Naive B cell (primary cell): ENCODE data around the gene CCDC85C. TPM values are rescaled to one million over a fixed set of nuclear protein-coding genes. Genes with fewer than 3 reads are reported as not detected.

Source experiments
- ATAC-seq, 2 donors: fragments of 150-1000 bp; cut with Tn5 transposase; 2 replicates each; pipeline ENCODE4 v1.10.0; 2021; ENCODE audit warnings: low read depth in 2 of 2, mild to moderate bottlenecking in 2 of 2, moderate library complexity in 2 of 2
- DNase-seq: peaks from one replicate; pipeline ENCODE4 v3.0.0; 2022
- H3K27ac Mint-ChIP-seq, 6 donors: one replicate each; pipeline ENCODE4 v1.8.0; 2020 to 2022; ENCODE audit warnings: mild to moderate bottlenecking in 6 of 6, mixed read lengths in 6 of 6, moderate library complexity in 5 of 6, inconsistent platforms in 2 of 6
- H3K27me3 Mint-ChIP-seq, 3 donors: one replicate each; pipeline ENCODE4 v1.8.0; 2021 to 2022; ENCODE audit warnings: mixed read lengths in 3 of 3, mild to moderate bottlenecking in 1 of 3
- H3K36me3 Mint-ChIP-seq, 2 donors: one replicate each; pipeline ENCODE4 v1.8.0; 2020 to 2022; ENCODE audit warnings: mixed read lengths in 2 of 2, inconsistent platforms in 1 of 2, mild to moderate bottlenecking in 1 of 2
- H3K4me1 Mint-ChIP-seq, 3 donors: one replicate each; pipeline ENCODE4 v1.8.0; 2020 to 2022; ENCODE audit warnings: mixed read lengths in 3 of 3, inconsistent platforms in 1 of 3, mild to moderate bottlenecking in 1 of 3, moderate library complexity in 1 of 3
- H3K4me3 Mint-ChIP-seq, 8 donors: one replicate each; pipeline ENCODE4 v1.8.0; 2020 to 2022; ENCODE audit warnings: mild to moderate bottlenecking in 8 of 8, mixed read lengths in 8 of 8, moderate library complexity in 8 of 8, inconsistent platforms in 2 of 8
- H3K9me3 Mint-ChIP-seq, 7 donors: one replicate each; pipeline ENCODE4 v1.8.0; 2020 to 2022; ENCODE audit warnings: mixed read lengths in 7 of 7, mild to moderate bottlenecking in 5 of 7, inconsistent platforms in 2 of 7, moderate library complexity in 1 of 7
- polyA plus RNA-seq, 6 donors: library from polyadenylated mRNA; unstranded; fragments of 300-500 nt; fragmentation: Illumina TruSeq; gene quantifications; one replicate each; pipeline ENCODE4 v1.2.3, GENCODE V29; 2021; ENCODE audit warnings: low read depth in 6 of 6

Gene CCDC85C
- polyA plus RNA-seq, 6 donors from 2014 or later = 0.05 to 0.28 (median 0.24) TPM

GRCh38 chr14:99479160-99479905 is 124.7 kb downstream of the CCDC85C start:
- DNase-seq (no peak), ATAC-seq (no peak)
- Mint-ChIP-seq H3K27ac (peak overlapping the region in 3 of 6 donors; percentile 89 to 95 (median 94)), H3K36me3 (no peaks in the 10 kb centered on the region), H3K27me3 (no peaks in the 10 kb centered on the region), H3K4me3 (peak overlapping the region; percentile 92 to 98 (median 96)), H3K9me3 (no peaks in the 10 kb centered on the region), H3K4me1 (peaks cover 43 to 55% (median 44%) of the 10 kb centered on the region in 3 donors)

DNA sequence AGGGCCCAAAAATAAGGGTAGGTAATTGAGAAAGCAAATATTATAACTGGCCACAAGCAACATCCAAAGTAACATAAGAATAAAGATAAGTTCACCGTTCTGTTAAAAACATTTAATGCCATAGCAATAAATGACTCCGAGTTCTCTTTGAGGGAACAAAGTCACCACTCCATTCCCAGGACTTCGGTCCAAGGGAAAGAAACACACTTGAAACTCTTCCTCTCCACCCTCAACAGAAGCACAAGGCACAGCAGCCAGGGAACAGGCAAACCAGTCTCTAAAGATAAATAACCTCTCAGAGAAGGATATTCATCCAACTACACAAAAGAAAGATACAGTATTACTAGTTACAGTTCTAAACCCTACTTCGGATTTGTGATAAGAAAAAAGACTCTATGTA is 125.9 kb downstream of the CCDC85C start:
- DNase-seq = no peak
- H3K27ac Mint-ChIP-seq = peak overlapping the region in 1 of 6 donors; percentile 89
- no peaks in the 10 kb centered on the region for H3K9me3 Mint-ChIP-seq
- peak overlapping the region in 2 of 8 donors; percentile 96 for H3K4me3 Mint-ChIP-seq
- no peaks in the 10 kb centered on the region for H3K27me3 Mint-ChIP-seq
- ATAC-seq = no peak
- H3K4me1 Mint-ChIP-seq = peaks cover 34 to 48% (median 37%) of the 10 kb centered on the region in 3 donors
- no peaks in the 10 kb centered on the region for H3K36me3 Mint-ChIP-seq

- Mint-ChIP-seq H3K4me3 (no peak overlapping the region), H3K36me3 (no peaks in the 10 kb centered on the region), H3K4me1 (peaks cover 29 to 37% (median 30%) of the 10 kb centered on the region in 3 donors), H3K9me3 (no peaks in the 10 kb centered on the region), H3K27ac (no peak overlapping the region), H3K27me3 (no peaks in the 10 kb centered on the region)
- ATAC-seq = no peak
- no peak for DNase-seq
Measured at GRCh38 chr14:99476864-99477263, 127.1 kb downstream of the CCDC85C start.

- Mint-ChIP-seq H3K4me3 (peak overlapping the region in 1 of 8 donors; percentile 27), H3K36me3 (no peaks in the 10 kb centered on the region), H3K9me3 (no peaks in the 10 kb centered on the region), H3K27me3 (no peaks in the 10 kb centered on the region), H3K27ac (no peak overlapping the region), H3K4me1 (peaks cover 27 to 38% (median 33%) of the 10 kb centered on the region in 3 donors)
- ATAC-seq (no peak), DNase-seq (no peak)
Measured at GRCh38 chr14:99475660-99476059, 128.3 kb downstream of the CCDC85C start.

- peaks cover 32 to 39% (median 38%) of the 10 kb centered on the region in 3 donors for H3K4me1 Mint-ChIP-seq
- H3K4me3 Mint-ChIP-seq = peak overlapping the region in 1 of 8 donors; percentile 27
- no peaks in the 10 kb centered on the region for H3K36me3 Mint-ChIP-seq
- H3K9me3 Mint-ChIP-seq = no peaks in the 10 kb centered on the region
- H3K27ac Mint-ChIP-seq = no peak overlapping the region
- DNase-seq = no peak
- ATAC-seq = no peak
- H3K27me3 Mint-ChIP-seq = no peaks in the 10 kb centered on the region
Measured at GRCh38 chr14:99475179-99475578, 128.8 kb downstream of the CCDC85C start.

DNA sequence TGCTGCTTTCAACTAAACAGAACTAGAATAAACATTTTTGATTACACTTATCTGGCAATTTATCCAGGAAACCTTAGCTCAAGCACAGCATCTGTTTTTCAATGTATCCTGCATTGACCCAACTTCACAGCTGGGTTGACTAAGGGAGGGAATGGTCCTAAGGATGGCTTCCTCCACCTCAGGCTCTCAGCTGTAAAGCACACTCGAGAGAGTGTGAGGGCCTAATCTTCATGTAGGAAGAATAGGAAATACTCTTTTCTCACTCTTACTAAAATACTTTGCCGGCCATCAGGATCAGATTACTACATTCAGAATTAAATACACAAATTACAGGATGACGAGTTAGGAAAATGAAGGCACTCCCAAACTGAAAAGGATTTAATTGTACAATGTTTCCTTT is 130.5 kb downstream of the CCDC85C start:
- H3K27me3 Mint-ChIP-seq = no peaks in the 10 kb centered on the region
- no peak overlapping the region for H3K4me3 Mint-ChIP-seq
- no peaks in the 10 kb centered on the region for H3K9me3 Mint-ChIP-seq
- DNase-seq = no peak
- H3K27ac Mint-ChIP-seq = no peak overlapping the region
- H3K36me3 Mint-ChIP-seq = no peaks in the 10 kb centered on the region
- H3K4me1 Mint-ChIP-seq = peaks cover 31 to 37% (median 31%) of the 10 kb centered on the region in 3 donors
- no peak for ATAC-seq

DNA sequence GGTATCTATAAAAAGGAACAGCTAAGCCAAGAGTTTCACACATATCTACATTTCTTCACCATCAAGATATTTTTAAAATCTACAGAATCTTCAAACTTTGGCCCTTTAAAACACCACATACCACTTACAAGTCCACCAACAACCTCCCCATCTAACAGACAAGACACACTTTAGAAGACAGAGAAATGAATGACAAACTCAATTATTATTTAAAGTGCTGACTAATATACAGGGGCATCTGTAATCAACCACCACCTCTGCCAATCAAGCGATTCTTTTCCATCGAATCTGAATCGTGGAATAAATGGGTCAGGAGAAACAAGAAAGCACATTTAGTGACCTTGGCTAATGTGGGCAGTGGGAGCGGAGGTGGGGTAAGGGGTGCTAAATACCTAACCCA is 131.1 kb downstream of the CCDC85C start:
- ATAC-seq (no peak), DNase-seq (no peak)
- Mint-ChIP-seq H3K4me1 (peaks cover 31 to 37% (median 31%) of the 10 kb centered on the region in 3 donors), H3K27me3 (no peaks in the 10 kb centered on the region), H3K4me3 (no peak overlapping the region), H3K36me3 (no peaks in the 10 kb centered on the region), H3K27ac (no peak overlapping the region), H3K9me3 (no peaks in the 10 kb centered on the region)

GRCh38 chr14:99471731-99472130 is 132.3 kb downstream of the CCDC85C start:
- peaks cover 32 to 35% (median 35%) of the 10 kb centered on the region in 3 donors for H3K4me1 Mint-ChIP-seq
- no peaks in the 10 kb centered on the region for H3K9me3 Mint-ChIP-seq
- no peak overlapping the region for H3K27ac Mint-ChIP-seq
- ATAC-seq (no peak), DNase-seq (no peak)
- H3K36me3 Mint-ChIP-seq = no peaks in the 10 kb centered on the region
- no peaks in the 10 kb centered on the region for H3K27me3 Mint-ChIP-seq
- H3K4me3 Mint-ChIP-seq = no peak overlapping the region

DNA sequence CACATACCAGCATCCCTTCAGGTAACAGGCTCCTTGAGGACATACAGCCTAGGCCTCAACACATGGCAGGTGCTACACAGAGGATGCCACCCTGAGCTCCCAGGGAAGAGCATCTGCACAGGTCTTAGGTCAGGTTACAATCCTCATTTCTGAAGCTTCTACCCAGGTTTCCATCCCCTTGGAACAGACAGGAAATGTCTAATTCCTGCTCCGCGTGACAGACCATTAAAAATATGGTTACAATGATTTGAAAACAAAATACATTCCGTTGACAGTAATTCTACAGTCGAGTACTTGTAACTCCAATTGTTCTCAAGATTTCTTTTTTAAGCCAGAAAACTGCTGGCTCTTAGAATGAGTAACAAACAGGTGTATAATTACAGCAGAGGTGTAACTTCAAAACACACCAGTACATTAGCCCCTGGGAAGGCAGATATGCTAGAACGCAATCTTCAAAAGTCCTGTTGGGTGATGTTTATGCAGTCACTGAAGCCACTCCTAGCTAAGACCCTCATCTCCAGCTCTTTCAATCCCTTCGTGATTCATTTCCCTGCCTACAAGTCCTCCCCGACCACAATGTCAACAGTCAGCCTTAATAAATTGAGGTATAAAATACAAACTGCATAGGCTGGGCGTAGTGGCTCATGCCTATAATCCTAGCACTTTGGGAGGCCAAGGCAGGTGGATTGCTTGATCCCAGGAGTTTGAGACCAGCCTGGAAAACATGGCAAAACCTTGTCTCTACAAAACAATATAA is 135.0 kb downstream of the CCDC85C start:
- ATAC-seq (no peak), DNase-seq (no peak)
- Mint-ChIP-seq H3K36me3 (peaks cover 0 to 2% of the 10 kb centered on the region in 2 donors), H3K27me3 (no peaks in the 10 kb centered on the region), H3K4me3 (no peak overlapping the region), H3K4me1 (peaks cover 32 to 41% (median 34%) of the 10 kb centered on the region in 3 donors), H3K9me3 (no peaks in the 10 kb centered on the region), H3K27ac (peak overlapping the region in 1 of 6 donors; percentile 6)

DNA sequence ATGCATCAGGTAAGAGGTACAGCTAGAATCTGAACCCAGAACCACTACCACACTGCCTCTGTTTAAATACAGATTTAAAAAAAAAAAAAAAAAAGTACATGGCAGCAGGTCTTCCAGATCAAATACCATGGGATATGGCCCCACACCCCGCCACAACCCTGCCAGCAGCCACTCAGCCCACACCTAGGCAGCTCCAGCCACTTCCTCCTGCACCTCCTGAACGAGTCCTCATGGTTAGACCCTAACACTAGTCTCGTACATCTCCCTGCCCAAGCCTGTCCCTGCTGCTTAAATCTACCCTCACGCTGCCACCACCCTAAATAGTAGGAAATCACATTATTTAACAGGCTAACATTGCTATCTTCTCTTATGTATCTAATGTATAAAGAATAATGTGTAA is 135.9 kb downstream of the CCDC85C start:
- peaks cover 5 to 10% of the 10 kb centered on the region in 2 donors for H3K36me3 Mint-ChIP-seq
- H3K4me1 Mint-ChIP-seq = peaks cover 29 to 41% (median 32%) of the 10 kb centered on the region in 3 donors
- no peaks in the 10 kb centered on the region for H3K27me3 Mint-ChIP-seq
- H3K9me3 Mint-ChIP-seq = no peaks in the 10 kb centered on the region
- no peak overlapping the region for H3K4me3 Mint-ChIP-seq
- no peak for ATAC-seq
- H3K27ac Mint-ChIP-seq = peak overlapping the region in 2 of 6 donors; percentile 48 to 73
- no peak for DNase-seq

DNA sequence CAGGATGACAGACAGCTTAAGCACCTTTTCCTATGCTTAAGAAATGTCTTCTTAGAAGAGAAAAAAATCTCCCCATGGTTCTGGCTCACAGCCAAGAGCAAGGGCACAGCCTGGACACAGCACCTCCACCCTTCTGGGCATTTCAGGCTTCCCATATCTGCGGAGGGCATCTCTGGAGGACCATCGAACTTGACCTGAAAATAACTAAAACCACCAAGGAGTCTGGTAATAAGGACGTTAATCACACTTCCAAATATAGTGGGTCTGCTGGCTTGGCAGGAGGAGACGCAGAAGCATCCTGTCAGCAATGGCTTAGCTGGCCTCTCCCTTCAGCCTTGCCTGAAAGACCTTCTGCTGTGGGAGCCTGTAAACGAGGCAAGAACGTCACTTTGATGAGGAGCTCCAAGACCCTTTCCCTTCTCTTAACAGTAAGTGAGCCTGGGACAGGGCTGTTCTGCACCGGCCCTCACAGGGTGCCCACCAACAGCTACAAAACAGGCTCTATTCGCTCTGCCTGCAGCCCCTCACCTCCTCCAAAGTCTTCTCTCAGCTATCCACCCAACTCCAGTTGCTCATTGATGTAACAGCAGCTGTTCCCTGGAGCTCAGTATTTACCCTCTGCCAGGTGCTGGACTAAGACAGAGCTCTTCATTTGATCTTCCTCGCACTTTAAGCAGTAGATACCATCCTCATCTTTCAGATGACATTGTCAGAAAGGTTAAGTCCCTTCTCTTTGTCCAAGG is 136.5 kb downstream of the CCDC85C start:
- ATAC-seq (no peak), DNase-seq (no peak)
- Mint-ChIP-seq H3K4me1 (peaks cover 29 to 36% (median 34%) of the 10 kb centered on the region in 3 donors), H3K36me3 (peaks cover 10 to 11% of the 10 kb centered on the region in 2 donors), H3K27ac (peak overlapping the region in 3 of 6 donors; percentile 11 to 73 (median 39)), H3K27me3 (no peaks in the 10 kb centered on the region), H3K9me3 (no peaks in the 10 kb centered on the region), H3K4me3 (no peak overlapping the region)

- Mint-ChIP-seq H3K36me3 (peaks cover 18% of the 10 kb centered on the region in 2 donors), H3K9me3 (no peaks in the 10 kb centered on the region), H3K4me3 (no peak overlapping the region), H3K27me3 (no peaks in the 10 kb centered on the region), H3K27ac (no peak overlapping the region), H3K4me1 (peaks cover 29 to 42% (median 36%) of the 10 kb centered on the region in 3 donors)
- no peak for DNase-seq
- no peak for ATAC-seq
Measured at GRCh38 chr14:99466758-99467157, 137.2 kb downstream of the CCDC85C start.

- no peaks in the 10 kb centered on the region for H3K27me3 Mint-ChIP-seq
- H3K36me3 Mint-ChIP-seq = peaks cover 19 to 30% of the 10 kb centered on the region in 2 donors
- no peaks in the 10 kb centered on the region for H3K9me3 Mint-ChIP-seq
- H3K4me3 Mint-ChIP-seq = no peak overlapping the region
- DNase-seq (no peak), ATAC-seq (no peak)
- H3K4me1 Mint-ChIP-seq = peaks cover 24 to 34% (median 27%) of the 10 kb centered on the region in 3 donors
- H3K27ac Mint-ChIP-seq = no peak overlapping the region
Measured at GRCh38 chr14:99465288-99465687, 138.7 kb downstream of the CCDC85C start.
